GM12878 (cell line): ENCODE data around the gene RFPL1. TPM values are rescaled to one million over a fixed set of nuclear protein-coding genes. Genes with fewer than 3 reads are reported as not detected.

Experiments
- ATAC-seq: fragments of 200-7000 bp; cut with Tn5 transposase; 3 replicates; pipeline ENCODE4 v1.9.1; 2020; ENCODE audit warnings: mild to moderate bottlenecking, moderate library complexity
- BruUV-seq: library from RNA; stranded (reverse); fragments of 400-500 nt; replicated peaks from 2 replicates; lab custom pipeline; 2021; lab: Mats Ljungman, UMichigan
- CTCF ChIA-PET: fragments of 300-600 bp; sonication (Branson Sonifier 250); formaldehyde crosslinking; extraction: SDS; loops from one replicate; lab custom pipeline; 2021; ENCODE audit warnings: inconsistent platforms; lab: Yijun Ruan, JAX
- POLR2A ChIA-PET: fragments of 350-600 bp; formaldehyde crosslinking; extraction: SDS; loops from one replicate; lab custom pipeline; 2021; ENCODE audit warnings: inconsistent platforms; lab: Charles Lee
- RAD21 ChIA-PET: fragments of 300-600 bp; sonication (Branson Sonifier 250); formaldehyde crosslinking; loops from one replicate; lab custom pipeline; 2023; ENCODE audit warnings: antibody characterized with exemption; ENCODE audit not compliant: unreplicated experiment; lab: Charles Lee
- SMC1A ChIA-PET: fragments of 300-600 bp; sonication (Branson Sonifier 250); formaldehyde crosslinking; loops from one replicate; lab custom pipeline; 2023; ENCODE audit not compliant: unreplicated experiment, uncharacterized antibody; lab: Charles Lee
- DNase-seq: peaks from one replicate; pipeline ENCODE4 v3.0.0-alpha.2; 2011; ENCODE audit warnings: low read depth, low spot score
- FAIRE-seq: peaks from 3 replicates; lab custom pipeline; 2011; peaks lifted over from hg19 to GRCh38; lab: Jason Lieb, UNC
- H2AFZ ChIP-seq: 2 replicates; pipeline ENCODE4 v1.6.0; 2011; ENCODE audit warnings: low read depth, low read length, control low read depth; ENCODE audit not compliant: control insufficient read depth
- H3K27ac ChIP-seq: 2 replicates; pipeline ENCODE4 v1.5.1; 2011; ENCODE audit warnings: control low read depth; ENCODE audit not compliant: control insufficient read depth, insufficient read depth
- H3K27me3 ChIP-seq, 2 experiments: replicated peaks in 1 of 2; 2 replicates each; pipeline versions ENCODE4 v1.6.0 to v1.6.1; 2011; ENCODE audit warnings: low read length in 1 of 2; ENCODE audit not compliant: control insufficient read depth in 2 of 2, insufficient read depth in 2 of 2
- H3K36me3 ChIP-seq, 2 experiments: 2 replicates each; pipeline ENCODE4 v1.5.1; 2011; ENCODE audit warnings: low read length in 1 of 2; ENCODE audit not compliant: control insufficient read depth in 2 of 2, insufficient read depth in 2 of 2
- H3K4me1 ChIP-seq: 2 replicates; pipeline ENCODE4 v1.6.1; 2011; ENCODE audit warnings: mild to moderate bottlenecking, low read length, moderate library complexity, mixed read lengths; ENCODE audit not compliant: control insufficient read depth, insufficient read depth
- H3K4me2 ChIP-seq: 2 replicates; pipeline ENCODE4 v1.6.0; 2011; ENCODE audit warnings: control low read depth; ENCODE audit not compliant: control insufficient read depth, insufficient read depth
- H3K4me3 ChIP-seq: fragments of 200-600 bp; sonication (generic); 2 replicates; pipeline ENCODE4 v1.5.1; 2016
- H3K79me2 ChIP-seq: 2 replicates; pipeline ENCODE4 v1.6.0; 2011; ENCODE audit warnings: low read length; ENCODE audit not compliant: control insufficient read depth, insufficient read depth
- H3K9ac ChIP-seq: 2 replicates; pipeline ENCODE4 v1.8.0; 2011; ENCODE audit warnings: low read length, control low read depth, mixed read lengths; ENCODE audit not compliant: control insufficient read depth, insufficient read depth
- H3K9me3 ChIP-seq: replicated peaks from 3 replicates; pipeline ENCODE4 v1.5.1; 2011; ENCODE audit warnings: mild to moderate bottlenecking, low read length; ENCODE audit not compliant: control insufficient read depth, insufficient read depth
- H4K20me1 ChIP-seq: 2 replicates; pipeline ENCODE4 v1.6.0; 2011; ENCODE audit not compliant: control insufficient read depth, insufficient read depth
- CHD2 ChIP-seq: IDR thresholded peaks from 2 replicates; pipeline ENCODE4 v1.6.1; 2011; ENCODE audit warnings: low read depth, low read length, improper control_type of control experiment, borderline replicate concordance
- CREB1 ChIP-seq: IDR thresholded peaks from 2 replicates; pipeline ENCODE4 v1.6.1; 2012; ENCODE audit warnings: low read depth, mild to moderate bottlenecking, inconsistent platforms
- MEF2A ChIP-seq: IDR thresholded peaks from 2 replicates; pipeline ENCODE4 v1.6.1; 2011; ENCODE audit warnings: low read depth, mild to moderate bottlenecking, low read length, moderate library complexity; ENCODE audit not compliant: insufficient read depth
- WGBS: methylation state at CpG from one replicate; pipeline ENCODE4 v1.1.6; 2016; ENCODE audit warnings: low lambda C conversion rate; ENCODE audit not compliant: insufficient replicate concordance, insufficient coverage; ENCODE audit errors: missing lambda C conversion rate; 5-methylcytosine and 5-hydroxymethylcytosine counted together
- in situ Hi-C: fragments of 300-500 bp; cut with MboI; formaldehyde crosslinking; loops from 9 replicates; pipeline ENCODE4 v1.14.3; 2018; ENCODE audit warnings: mixed read lengths
- intact Hi-C: fragments of 100-400 bp; cut with micrococcal nuclease; formaldehyde crosslinking; loops from one replicate; pipeline ENCODE4 v1.14.2; 2022; ENCODE audit not compliant: unreplicated experiment
- polyA plus RNA-seq, 11 experiments: library from polyadenylated mRNA; depleted of rRNA in 4 of 11; unstranded in 6 of 11; stranded (reverse) in 5 of 11; fragments of >200 nt; fragmentation: Nextera tagmentation in 4 of 11; fragmentation: Illumina TruSeq in 1 of 11; extraction: Ambion mirVana in 4 of 11; extraction: Trizol in 1 of 11; gene quantifications; 1 replicate in 1 of 11; 2 replicates in 10 of 11; pipeline versions ENCODE4 v1.2.1 to v1.2.3, GENCODE V29; 2011 to 2016; ENCODE audit warnings: inconsistent platforms in 2 of 11, missing spikeins in 2 of 11, low read depth in 1 of 11
- total RNA-seq, 4 experiments: library from RNA; depleted of rRNA in 3 of 4; stranded (reverse); fragments of >200 nt in 3 of 4; fragmentation: Illumina TruSeq in 1 of 4; extraction: Trizol in 1 of 4; gene quantifications; 2 replicates each; pipeline versions ENCODE4 v1.2.1 to v1.2.3, GENCODE V29; 2013 to 2021
- TF ChIP-seq, protein P1 (sequence below), 3 experiments: IDR thresholded peaks in 2 of 3; conservative IDR thresholded peaks in 1 of 3; 2 replicates each; pipeline ENCODE4 v1.5.1; 2011; ENCODE audit warnings: low read depth in 3 of 3, low read length in 3 of 3, mild to moderate bottlenecking in 3 of 3, control low read depth in 2 of 3, moderate library complexity in 2 of 3, inconsistent platforms in 1 of 3, mixed read lengths in 1 of 3; ENCODE audit not compliant: control insufficient read depth in 2 of 3, insufficient read depth in 1 of 3; ENCODE audit errors: extremely low read depth in 1 of 3

Gene RFPL1
- total and polyA plus RNA-seq, 10 of the 15 experiments (the other 5 are each of a cell fraction or from before 2014, with no cell fraction given), result 0.13 TPM; not detected in 9

DNA sequence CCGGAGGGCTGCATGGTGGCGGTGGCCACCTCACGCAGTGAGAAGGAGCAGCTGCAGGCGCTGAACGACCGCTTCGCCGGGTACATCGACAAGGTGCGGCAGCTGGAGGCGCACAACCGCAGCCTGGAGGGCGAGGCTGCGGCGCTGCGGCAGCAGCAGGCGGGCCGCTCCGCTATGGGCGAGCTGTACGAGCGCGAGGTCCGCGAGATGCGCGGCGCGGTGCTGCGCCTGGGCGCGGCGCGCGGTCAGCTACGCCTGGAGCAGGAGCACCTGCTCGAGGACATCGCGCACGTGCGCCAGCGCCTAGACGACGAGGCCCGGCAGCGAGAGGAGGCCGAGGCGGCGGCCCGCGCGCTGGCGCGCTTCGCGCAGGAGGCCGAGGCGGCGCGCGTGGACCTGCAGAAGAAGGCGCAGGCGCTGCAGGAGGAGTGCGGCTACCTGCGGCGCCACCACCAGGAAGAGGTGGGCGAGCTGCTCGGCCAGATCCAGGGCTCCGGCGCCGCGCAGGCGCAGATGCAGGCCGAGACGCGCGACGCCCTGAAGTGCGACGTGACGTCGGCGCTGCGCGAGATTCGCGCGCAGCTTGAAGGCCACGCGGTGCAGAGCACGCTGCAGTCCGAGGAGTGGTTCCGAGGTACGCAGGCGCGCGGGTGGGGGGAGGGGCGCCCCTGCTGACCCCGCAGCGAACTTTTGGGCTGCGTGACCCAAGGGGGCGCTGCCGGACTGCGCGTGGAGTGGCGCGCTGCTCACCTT lies 42.3 kb downstream of the RFPL1 start:
- ChIA-PET SMC1A (no interaction called here), RAD21 (no interaction called here), POLR2A (no interaction called here), CTCF (no interaction called here)
- H4K20me1 ChIP-seq, result no peaks in the 10 kb centered on the region
- DNase-seq (peak; percentile 11), ATAC-seq (peak; percentile 32), FAIRE-seq (no peak)
- no peaks in the 10 kb centered on the region for H3K79me2 ChIP-seq
- TF ChIP-seq, protein P1, sequence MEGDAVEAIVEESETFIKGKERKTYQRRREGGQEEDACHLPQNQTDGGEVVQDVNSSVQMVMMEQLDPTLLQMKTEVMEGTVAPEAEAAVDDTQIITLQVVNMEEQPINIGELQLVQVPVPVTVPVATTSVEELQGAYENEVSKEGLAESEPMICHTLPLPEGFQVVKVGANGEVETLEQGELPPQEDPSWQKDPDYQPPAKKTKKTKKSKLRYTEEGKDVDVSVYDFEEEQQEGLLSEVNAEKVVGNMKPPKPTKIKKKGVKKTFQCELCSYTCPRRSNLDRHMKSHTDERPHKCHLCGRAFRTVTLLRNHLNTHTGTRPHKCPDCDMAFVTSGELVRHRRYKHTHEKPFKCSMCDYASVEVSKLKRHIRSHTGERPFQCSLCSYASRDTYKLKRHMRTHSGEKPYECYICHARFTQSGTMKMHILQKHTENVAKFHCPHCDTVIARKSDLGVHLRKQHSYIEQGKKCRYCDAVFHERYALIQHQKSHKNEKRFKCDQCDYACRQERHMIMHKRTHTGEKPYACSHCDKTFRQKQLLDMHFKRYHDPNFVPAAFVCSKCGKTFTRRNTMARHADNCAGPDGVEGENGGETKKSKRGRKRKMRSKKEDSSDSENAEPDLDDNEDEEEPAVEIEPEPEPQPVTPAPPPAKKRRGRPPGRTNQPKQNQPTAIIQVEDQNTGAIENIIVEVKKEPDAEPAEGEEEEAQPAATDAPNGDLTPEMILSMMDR (IDR thresholded peaks at IDR 0.05 in 2 of 3, conservative IDR thresholded peaks at IDR 0.05 in 1 of 3; ENCODE audit: control insufficient read depth in 2 of 3, extremely low read depth in 1 of 3, insufficient read depth in 1 of 3, low read depth in 3 of 3, low read length in 3 of 3), result peak in 2 of 3 experiments; percentile 19; a peak in 1 of 6 replicates
- TF ChIP-seq MEF2A (no peak), CHD2 (0 out of 2 replicates have a peak, but pooled peaks have one; percentile 46), CREB1 (peak; percentile 33; the same call in 1 of the 2 replicates)
- no peak overlapping the region for H3K4me3 ChIP-seq
- BruUV-seq, result no TSS peak
- 87% methylated on average over 73 of the region's 107 CpGs for WGBS
- H3K27me3 ChIP-seq, result peaks cover 0 to 3% of the 10 kb centered on the region in 2 experiments; a peak in 3 of 4 replicates
- H3K9ac ChIP-seq, result no peak overlapping the region
- in situ Hi-C loops, result no loop called here
- no peak overlapping the region for H3K27ac ChIP-seq
- H3K4me1 ChIP-seq, result peaks cover 4% of the 10 kb centered on the region; the same call in 1 of the 2 replicates
- no peaks in the 10 kb centered on the region for H3K36me3 ChIP-seq
- no peak overlapping the region for H2AFZ ChIP-seq
- H3K9me3 ChIP-seq, result no peaks in the 10 kb centered on the region; the same call in 2 of the 3 replicates
- H3K4me2 ChIP-seq, result no peak overlapping the region
- intact Hi-C loops, result no loop called here
